GM21360 (cell line): Measurements from ENCODE around the gene C4orf50.

Source experiments
- ATAC-seq: cut with Tn5 transposase; IDR thresholded peaks from one replicate; pipeline ENCODE4 v1.9.1; 2021; ENCODE audit warnings: mild to moderate bottlenecking, moderate library complexity; ENCODE audit not compliant: unreplicated experiment

The C4orf50 gene

DNA sequence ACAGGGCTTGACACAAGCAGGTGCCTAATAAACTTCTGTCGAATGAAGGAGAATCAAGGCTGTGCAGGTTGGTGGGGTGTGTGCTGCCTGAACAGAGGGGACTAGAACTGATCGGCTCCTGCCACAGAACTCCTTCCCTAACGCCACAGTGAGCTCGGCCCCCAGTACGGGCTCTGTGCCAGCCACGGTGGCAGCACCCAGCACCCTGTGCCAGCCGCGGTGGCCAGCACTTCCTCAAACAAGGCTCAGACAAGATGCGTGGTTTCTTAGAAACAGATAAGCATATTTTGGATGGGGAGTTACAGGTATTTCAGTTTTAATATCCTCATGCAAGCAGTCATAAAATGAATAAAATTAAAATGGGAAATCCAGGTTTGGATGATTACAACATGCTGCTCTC lies 26.0 kb upstream of the C4orf50 start:
- ATAC-seq = no peak

- no peak for ATAC-seq
These were observed 25.6 kb upstream of the C4orf50 start for GRCh38 chr4:6043843-6044242.

GRCh38 chr4:6043188-6043587 lies 25.0 kb upstream of the C4orf50 start:
- ATAC-seq = no peak

GRCh38 chr4:6042293-6043063 lies 24.2 kb upstream of the C4orf50 start:
- ATAC-seq = no peak

- no peak for ATAC-seq
These were observed 23.6 kb upstream of the C4orf50 start for GRCh38 chr4:6041800-6042199.

GRCh38 chr4:6038711-6039110 lies 20.5 kb upstream of the C4orf50 start:
- no peak for ATAC-seq

- ATAC-seq = no peak
These were observed 17.6 kb upstream of the C4orf50 start for GRCh38 chr4:6035786-6036185.

DNA sequence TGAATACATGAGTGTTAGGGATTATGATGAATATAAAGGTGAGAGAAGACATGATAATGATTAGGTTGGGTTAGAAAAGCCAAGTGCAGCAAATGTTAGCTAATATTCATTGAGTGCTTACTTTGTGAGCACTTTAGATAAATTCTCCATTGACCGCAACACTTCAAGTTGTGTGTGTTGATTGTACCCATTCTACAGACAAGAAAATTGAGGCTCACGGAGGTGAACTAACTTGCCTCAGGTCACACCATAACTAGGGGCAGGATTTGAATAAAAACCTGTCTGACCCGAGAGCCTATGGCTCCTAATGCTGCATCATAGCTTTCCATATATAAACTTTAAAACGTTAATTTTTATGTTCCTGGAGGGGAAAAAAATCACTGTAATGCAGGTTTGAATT lies 15.2 kb upstream of the C4orf50 start:
- no peak for ATAC-seq

DNA sequence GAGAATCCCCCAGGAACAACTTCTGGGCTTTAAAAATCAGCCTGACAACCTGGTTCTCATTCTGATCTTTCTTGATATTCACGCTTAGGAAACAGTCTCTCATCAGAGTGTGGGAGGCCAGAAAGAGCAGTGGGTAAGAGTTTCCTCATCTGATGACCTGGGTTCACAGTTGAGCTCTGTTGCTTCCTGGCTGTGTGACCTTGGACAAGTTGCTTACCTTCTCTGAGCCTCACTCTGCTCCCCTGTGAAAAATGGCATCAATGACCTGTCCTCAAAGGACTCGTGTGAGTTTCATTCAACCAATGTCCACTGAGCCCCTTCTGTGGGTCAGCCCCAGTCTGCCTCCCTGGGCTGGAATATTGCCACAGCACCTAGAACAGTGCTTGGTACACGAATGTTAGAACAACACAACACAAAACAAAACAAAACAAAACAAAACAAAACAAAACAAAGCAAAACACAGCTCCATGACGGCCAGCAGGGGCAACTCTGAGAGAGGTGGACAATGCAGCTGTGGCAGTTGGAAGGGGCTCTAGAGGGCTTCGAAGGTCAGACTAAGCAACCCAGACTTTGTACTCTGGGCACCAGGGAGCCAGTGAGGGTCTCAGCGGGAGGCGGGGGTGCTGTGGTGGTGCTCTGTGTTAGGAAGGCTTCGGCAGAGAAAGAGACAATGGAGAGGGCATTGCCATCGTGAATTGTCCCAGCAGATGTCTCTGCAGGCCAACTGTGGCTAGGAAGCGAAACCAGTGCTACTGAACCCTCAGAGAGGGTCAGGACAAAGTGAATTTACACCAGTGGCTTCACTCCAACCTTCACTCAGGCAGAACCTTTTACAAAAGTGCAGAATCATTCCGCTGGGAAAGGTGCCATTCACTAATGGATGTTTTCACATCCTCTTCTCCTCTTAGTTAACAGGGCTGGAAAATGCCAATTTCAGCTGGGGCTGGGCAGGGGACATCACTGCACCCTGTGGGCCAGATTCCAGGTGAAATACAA lies 14.3 kb upstream of the C4orf50 start:
- no peak for ATAC-seq

DNA sequence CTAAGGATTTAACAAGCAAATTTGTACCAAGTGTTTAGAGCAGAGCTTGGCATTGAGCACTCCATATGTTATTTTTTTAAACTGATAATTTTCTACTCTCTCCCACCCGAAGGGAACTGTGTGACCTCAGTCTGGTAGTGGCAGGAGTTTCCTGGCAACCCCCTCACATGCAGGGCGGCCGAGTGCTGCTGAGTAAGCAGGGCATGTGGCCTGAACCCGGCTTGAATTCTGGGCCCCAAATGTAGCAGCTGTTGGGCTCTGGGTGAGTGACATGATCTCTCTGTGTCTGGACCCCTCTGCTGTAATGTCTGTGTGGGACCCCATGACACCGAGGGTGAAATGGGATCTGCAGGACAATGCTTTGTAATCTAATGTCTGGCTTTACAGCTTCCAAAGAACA lies 13.6 kb upstream of the C4orf50 start:
- no peak for ATAC-seq

- no peak for ATAC-seq
These were observed 12.4 kb upstream of the C4orf50 start for GRCh38 chr4:6030679-6031078.

DNA sequence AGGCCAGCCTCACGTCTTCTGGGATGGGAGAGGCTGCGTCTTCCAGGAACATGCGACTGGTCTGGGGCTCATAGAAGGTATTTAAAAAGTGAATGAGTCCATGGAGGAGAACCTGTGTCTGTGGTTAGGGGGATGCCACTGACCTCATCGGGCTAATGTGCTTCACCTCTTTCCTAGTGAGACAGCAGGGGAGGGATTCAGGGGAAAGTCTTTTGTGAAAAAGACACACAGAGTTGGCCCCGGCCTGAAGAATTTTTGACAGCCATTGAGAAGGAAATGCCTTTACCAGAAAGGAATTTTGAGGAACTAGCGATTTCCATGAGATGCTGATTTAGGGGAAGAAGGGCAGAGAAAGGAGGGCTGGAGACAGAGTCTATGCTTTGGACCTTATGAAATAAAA lies 11.0 kb upstream of the C4orf50 start:
- ATAC-seq = no peak

- ATAC-seq = no peak
These were observed 9.9 kb upstream of the C4orf50 start for GRCh38 chr4:6028168-6028567.

DNA sequence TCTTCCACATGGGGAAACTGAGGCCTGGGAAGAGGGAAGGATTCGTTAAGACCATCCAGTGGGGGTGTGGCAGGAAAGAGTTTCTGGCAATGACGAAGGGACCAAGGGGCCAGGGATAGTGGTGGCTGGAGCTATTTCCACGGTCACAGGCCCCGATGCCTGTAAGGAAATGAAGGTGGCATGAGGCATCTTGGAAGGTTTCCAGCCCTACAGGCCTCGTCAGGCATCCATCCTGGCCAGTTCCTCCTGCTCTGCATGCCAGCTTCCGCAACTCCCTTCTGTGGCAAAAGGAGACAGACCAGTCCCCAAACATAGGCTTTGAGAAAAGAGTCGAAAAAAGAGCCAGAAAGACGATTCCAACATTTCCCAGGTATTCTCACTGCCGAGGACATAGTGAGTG lies 9.2 kb upstream of the C4orf50 start:
- ATAC-seq = no peak

DNA sequence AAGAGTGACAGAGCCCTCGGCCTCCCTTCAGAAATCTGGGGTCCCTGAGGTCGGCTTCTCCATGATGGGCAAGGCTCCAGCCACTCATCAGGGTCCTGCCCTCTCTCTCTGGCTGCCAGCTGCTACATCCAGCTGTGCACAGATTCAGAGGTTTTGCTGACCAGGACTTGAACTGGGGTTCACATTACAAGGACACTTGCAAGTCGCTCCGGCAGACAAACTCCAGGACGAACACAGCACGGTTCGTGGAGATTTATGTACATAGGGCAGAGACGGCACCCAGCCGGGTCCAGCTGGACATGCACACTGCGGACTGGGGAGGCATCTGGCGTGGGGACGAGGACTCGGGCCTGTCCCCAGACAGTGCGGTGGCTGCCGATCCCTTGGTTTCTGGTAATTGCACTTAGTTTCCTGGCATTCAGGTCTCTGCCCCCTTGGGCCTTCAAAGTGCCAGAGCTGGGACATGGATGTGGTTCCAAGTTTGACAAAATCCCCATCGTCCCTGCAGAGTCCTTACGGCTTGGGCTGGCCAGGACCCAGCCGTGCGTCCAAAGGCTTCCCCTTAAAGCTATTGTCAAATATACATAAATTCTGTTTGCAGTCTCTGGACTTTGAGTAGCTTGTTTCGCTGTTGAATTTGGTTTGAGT lies 6.2 kb upstream of the C4orf50 start:
- no peak for ATAC-seq

DNA sequence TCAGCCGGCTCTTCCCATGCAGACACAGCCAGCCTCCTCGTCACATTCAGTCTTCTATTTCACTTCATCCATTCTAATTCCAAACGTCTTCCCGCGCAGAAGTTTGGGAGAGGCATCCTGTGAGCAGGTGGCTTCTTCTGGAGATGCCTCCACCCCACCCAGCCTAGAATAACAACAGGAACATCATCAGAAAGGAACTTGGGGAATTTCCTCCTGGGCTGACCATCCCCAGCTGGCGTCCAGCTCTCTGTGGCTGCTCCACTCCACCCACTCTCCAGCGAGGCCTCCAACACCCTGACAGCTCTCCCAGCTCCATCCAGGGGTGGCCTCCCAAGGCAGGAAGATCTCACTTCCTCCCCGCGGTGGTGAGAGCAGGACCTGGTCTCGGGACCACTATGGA lies 5.5 kb upstream of the C4orf50 start:
- ATAC-seq = no peak

DNA sequence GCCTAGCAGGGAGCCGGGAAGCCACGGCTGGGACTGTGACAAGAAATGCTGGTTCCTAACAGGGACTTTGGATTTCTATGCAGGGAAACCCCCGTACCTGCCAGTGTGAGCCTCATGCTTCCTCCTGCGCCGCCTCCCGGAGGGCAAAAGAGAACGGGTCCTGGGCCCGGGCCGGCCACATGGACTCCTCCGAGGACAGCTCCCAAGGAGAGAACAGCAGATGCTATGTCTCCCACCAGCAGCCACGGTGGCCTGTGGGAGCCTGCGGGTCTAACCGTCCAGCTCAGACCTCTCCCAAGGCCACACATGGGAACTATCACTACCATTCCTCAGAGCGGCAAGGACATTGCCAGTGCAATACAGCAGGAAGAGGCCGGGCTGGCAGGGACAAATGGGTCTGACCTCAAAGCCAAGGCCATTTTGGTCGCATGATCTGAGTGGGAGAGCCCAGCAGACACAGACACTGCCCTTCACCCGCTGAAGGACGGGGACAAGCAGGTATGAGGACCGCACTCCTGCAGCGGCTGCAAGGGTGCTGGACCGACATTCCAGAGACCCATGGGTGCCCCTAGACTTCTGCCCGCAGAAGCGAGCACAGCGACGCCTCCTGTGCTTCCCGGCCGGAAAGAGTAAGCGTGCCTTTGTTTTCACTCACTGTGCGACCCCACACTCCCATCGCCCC lies 4.5 kb upstream of the C4orf50 start:
- no peak for ATAC-seq

GRCh38 chr4:6021831-6022606 lies 3.8 kb upstream of the C4orf50 start:
- ATAC-seq = no peak

GRCh38 chr4:6020613-6021012 lies 2.4 kb upstream of the C4orf50 start:
- no peak for ATAC-seq
